ENCODE measurements around the gene BIRC7.

DNA sequence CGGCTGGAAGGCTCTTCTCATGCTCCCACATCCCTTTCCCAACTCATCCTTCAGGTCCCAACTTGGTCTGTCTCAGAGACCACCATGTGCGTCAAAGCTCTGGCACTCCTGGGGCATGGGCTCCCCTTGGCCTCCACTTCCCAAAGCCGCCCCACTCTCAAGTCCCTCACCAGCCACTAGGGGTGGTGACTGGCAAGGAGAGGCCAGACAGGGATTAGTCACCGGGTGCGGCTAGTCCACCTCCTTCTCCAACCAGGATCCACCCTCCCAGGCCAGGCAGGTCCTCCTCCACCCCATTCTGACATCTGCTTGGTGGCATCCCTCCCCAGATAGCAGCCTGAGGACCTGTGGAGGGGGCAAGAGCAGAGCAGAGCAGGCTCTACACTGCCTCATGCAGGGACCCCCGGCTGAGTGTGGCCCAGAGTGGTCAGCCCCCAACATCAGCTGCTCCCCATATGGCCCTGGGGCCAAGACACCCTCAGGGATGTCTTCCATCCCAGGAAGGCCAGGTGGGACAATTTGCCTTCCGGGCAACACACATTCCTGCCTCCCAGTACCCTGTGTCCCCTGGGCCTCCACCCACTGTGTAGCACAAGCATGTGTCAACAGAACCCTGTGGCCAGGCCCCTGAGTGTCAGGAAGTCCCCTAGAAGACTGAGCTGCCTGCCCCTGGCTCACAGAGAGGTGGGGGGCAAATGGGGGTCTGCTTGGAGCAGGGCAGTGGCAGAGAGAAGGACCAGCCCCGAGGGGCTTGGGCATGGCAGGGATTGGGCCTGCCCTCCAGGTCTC, 49.0 kb upstream of the BIRC7 start:
- TF ChIP-seq SUZ12 (IDR thresholded peaks at IDR 0.05) (no peak), LEF1 (IDR thresholded peaks at IDR 0.05; ENCODE audit: borderline replicate concordance) (no peak), BHLHE40 (IDR thresholded peaks at IDR 0.05; ENCODE audit: borderline replicate concordance) (no peak), ELF4 (IDR thresholded peaks at IDR 0.05) (no peak)

All from HEK293T (cell line).